Central memory CD8-positive, alpha-beta T cell (primary cell): ENCODE data around the gene PRCD.
"Not testable (repeated sequence)": the region's sequence is repeated elsewhere in the genome, so short reads cannot be mapped to it uniquely, and the experiment has no call there.

Source experiments
- ATAC-seq: fragments of 150-1000 bp; cut with Tn5 transposase; replicated peaks from 2 replicates; pipeline ENCODE4 v1.10.0; 2022; ENCODE audit warnings: mild to moderate bottlenecking, moderate FRiP score, moderate number of reproducible peaks; ENCODE audit not compliant: poor library complexity, severe bottlenecking; ENCODE audit errors: extremely low read depth
- DNase-seq, 2 donors: peaks; one replicate each; pipeline ENCODE4 v3.0.0; 2021; ENCODE audit warnings: low spot score in 2 of 2
- H3K27ac Mint-ChIP-seq: one replicate; pipeline ENCODE4 v1.8.0; 2022; ENCODE audit warnings: low read depth, mild to moderate bottlenecking, moderate library complexity, mixed read lengths
- H3K27me3 Mint-ChIP-seq: one replicate; pipeline ENCODE4 v1.8.0; 2022; ENCODE audit warnings: mixed read lengths
- H3K36me3 Mint-ChIP-seq: one replicate; pipeline ENCODE4 v1.8.0; 2022; ENCODE audit warnings: mild to moderate bottlenecking, moderate library complexity, mixed read lengths; ENCODE audit not compliant: insufficient read depth
- H3K4me1 Mint-ChIP-seq: one replicate; pipeline ENCODE4 v1.8.0; 2022; ENCODE audit warnings: mixed read lengths
- H3K4me3 Mint-ChIP-seq: one replicate; pipeline ENCODE4 v1.8.0; 2022; ENCODE audit warnings: mild to moderate bottlenecking, moderate library complexity, mixed read lengths
- H3K9me3 Mint-ChIP-seq: one replicate; pipeline ENCODE4 v1.8.0; 2022; ENCODE audit warnings: mixed read lengths

Gene PRCD

GRCh38 chr17:76498876-76499251 lies 41.0 kb upstream of the PRCD start:
- Mint-ChIP-seq H3K9me3 (no peaks in the 10 kb centered on the region), H3K4me3 (peak overlapping the region; percentile 87), H3K27me3 (no peaks in the 10 kb centered on the region), H3K4me1 (peaks cover 51% of the 10 kb centered on the region), H3K27ac (peak overlapping the region; percentile 95), H3K36me3 (peaks cover 15% of the 10 kb centered on the region)
- DNase-seq (no peak), ATAC-seq (peak; percentile 11)

- H3K36me3 Mint-ChIP-seq, result peaks cover 14% of the 10 kb centered on the region
- peaks cover 49% of the 10 kb centered on the region for H3K4me1 Mint-ChIP-seq
- H3K4me3 Mint-ChIP-seq, result peak overlapping the region; percentile 87
- DNase-seq (no peak), ATAC-seq (no peak)
- no peaks in the 10 kb centered on the region for H3K27me3 Mint-ChIP-seq
- H3K27ac Mint-ChIP-seq, result peak overlapping the region; percentile 95
- H3K9me3 Mint-ChIP-seq, result no peaks in the 10 kb centered on the region
Measured at GRCh38 chr17:76499267-76499667, 40.6 kb upstream of the PRCD start.

GRCh38 chr17:76500074-76500746 lies 39.6 kb upstream of the PRCD start:
- Mint-ChIP-seq H3K27ac (peak overlapping the region; percentile 95), H3K4me3 (peak overlapping the region; percentile 87), H3K36me3 (peaks cover 14% of the 10 kb centered on the region), H3K9me3 (no peaks in the 10 kb centered on the region), H3K4me1 (peaks cover 49% of the 10 kb centered on the region), H3K27me3 (no peaks in the 10 kb centered on the region)
- ATAC-seq (no peak), DNase-seq (no peak)

GRCh38 chr17:76500747-76501017 lies 39.2 kb upstream of the PRCD start:
- peak; percentile 17 for ATAC-seq
- peaks cover 49% of the 10 kb centered on the region for H3K4me1 Mint-ChIP-seq

GRCh38 chr17:76501018-76501826 lies 38.6 kb upstream of the PRCD start, which contains the start of gene RHBDF2:
RHBDF2 (minus strand) TSS chr17:76501423; CDS start chr17:76481524, 19,899 bp downstream.
- Mint-ChIP-seq H3K9me3 (no peaks in the 10 kb centered on the region), H3K4me1 (peaks cover 52% of the 10 kb centered on the region), H3K4me3 (peak within 1 kb of the TSS; percentile 87), H3K27ac (peak within 1 kb of the TSS; percentile 95), H3K27me3 (no peaks in the 10 kb centered on the region), H3K36me3 (peaks cover 14% of the 10 kb centered on the region)
- peak; percentile 78 for ATAC-seq
- peak; percentile 96 to 98 for DNase-seq

More at GRCh38 chr17:76500747-76501017, 39.2 kb upstream of the PRCD start:
- H3K27ac Mint-ChIP-seq, result peak overlapping the region; percentile 95
- no peaks in the 10 kb centered on the region for H3K9me3 Mint-ChIP-seq
- H3K4me3 Mint-ChIP-seq, result peak overlapping the region; percentile 87
- no peak for DNase-seq
- no peaks in the 10 kb centered on the region for H3K27me3 Mint-ChIP-seq
- peaks cover 14% of the 10 kb centered on the region for H3K36me3 Mint-ChIP-seq

- H3K4me3 Mint-ChIP-seq, result peak overlapping the region; percentile 87
- peaks cover 11% of the 10 kb centered on the region for H3K36me3 Mint-ChIP-seq
- H3K27me3 Mint-ChIP-seq, result no peaks in the 10 kb centered on the region
- H3K9me3 Mint-ChIP-seq, result no peaks in the 10 kb centered on the region
- peaks cover 53% of the 10 kb centered on the region for H3K4me1 Mint-ChIP-seq
- ATAC-seq (no peak), DNase-seq (no peak)
- H3K27ac Mint-ChIP-seq, result peak overlapping the region; percentile 95
Measured at GRCh38 chr17:76501827-76502307, 38.0 kb upstream of the PRCD start.

- ATAC-seq (no peak), DNase-seq (no peak)
- H3K36me3 Mint-ChIP-seq, result peaks cover 11% of the 10 kb centered on the region
- peaks cover 46% of the 10 kb centered on the region for H3K4me1 Mint-ChIP-seq
- H3K9me3 Mint-ChIP-seq, result no peaks in the 10 kb centered on the region
- no peaks in the 10 kb centered on the region for H3K27me3 Mint-ChIP-seq
- peak overlapping the region; percentile 95 for H3K27ac Mint-ChIP-seq
- peak overlapping the region; percentile 87 for H3K4me3 Mint-ChIP-seq
Measured at GRCh38 chr17:76502341-76503211, 37.3 kb upstream of the PRCD start.

GRCh38 chr17:76504117-76504516 lies 35.7 kb upstream of the PRCD start:
- Mint-ChIP-seq H3K4me1 (peaks cover 33% of the 10 kb centered on the region), H3K27me3 (no peaks in the 10 kb centered on the region), H3K4me3 (no peak overlapping the region), H3K36me3 (peaks cover 7% of the 10 kb centered on the region), H3K9me3 (no peaks in the 10 kb centered on the region), H3K27ac (no peak overlapping the region)
- no peak for DNase-seq
- ATAC-seq, result no peak

GRCh38 chr17:76506408-76507345 lies 33.2 kb upstream of the PRCD start:
- DNase-seq (peak; percentile 88 to 95), ATAC-seq (peak; percentile 78)
- Mint-ChIP-seq H3K27ac (no peak overlapping the region), H3K4me3 (no peak overlapping the region), H3K4me1 (peaks cover 18% of the 10 kb centered on the region), H3K9me3 (no peaks in the 10 kb centered on the region), H3K36me3 (peaks cover 1% of the 10 kb centered on the region), H3K27me3 (no peaks in the 10 kb centered on the region)

GRCh38 chr17:76508472-76509063 lies 31.3 kb upstream of the PRCD start:
- not testable (repeated sequence) for H3K36me3 Mint-ChIP-seq, ATAC-seq
- peak overlapping the region; percentile 5 for H3K27ac Mint-ChIP-seq

GRCh38 chr17:76510831-76511244 lies 29.0 kb upstream of the PRCD start:
- peaks cover 12% of the 10 kb centered on the region for H3K36me3 Mint-ChIP-seq
- no peak overlapping the region for H3K4me3 Mint-ChIP-seq
- no peaks in the 10 kb centered on the region for H3K9me3 Mint-ChIP-seq
- peak overlapping the region; percentile 41 for H3K27ac Mint-ChIP-seq
- H3K4me1 Mint-ChIP-seq, result peaks cover 38% of the 10 kb centered on the region
- no peaks in the 10 kb centered on the region for H3K27me3 Mint-ChIP-seq
- DNase-seq (no peak), ATAC-seq (no peak)

More at GRCh38 chr17:76508472-76509063, 31.3 kb upstream of the PRCD start:
- H3K9me3 Mint-ChIP-seq, DNase-seq, H3K4me3 Mint-ChIP-seq, H3K27me3 Mint-ChIP-seq: not testable (repeated sequence)
- H3K4me1 Mint-ChIP-seq, result peaks cover 26% of the 10 kb centered on the region
